A673 (cell line): ENCODE measurements around the gene RBMS2.

Experiments
- EZH2 ChIP-seq: fragments of 200-600 bp; sonication (generic); IDR thresholded peaks from 2 replicates; pipeline ENCODE4 v1.6.1; 2017; ENCODE audit warnings: borderline replicate concordance, low read depth, mild to moderate bottlenecking, mixed read lengths, antibody characterized with exemption, low read length; ENCODE audit not compliant: poor library complexity, severe bottlenecking
- TF ChIP-seq, protein P1 (sequence below): fragments of 300-800, 200-600 bp; sonication (generic); conservative IDR thresholded peaks from 2 replicates; pipeline ENCODE4 v1.5.1; 2017; ENCODE audit warnings: low read depth, mild to moderate bottlenecking, antibody characterized with exemption, low read length, moderate library complexity, mixed read lengths

DNA sequence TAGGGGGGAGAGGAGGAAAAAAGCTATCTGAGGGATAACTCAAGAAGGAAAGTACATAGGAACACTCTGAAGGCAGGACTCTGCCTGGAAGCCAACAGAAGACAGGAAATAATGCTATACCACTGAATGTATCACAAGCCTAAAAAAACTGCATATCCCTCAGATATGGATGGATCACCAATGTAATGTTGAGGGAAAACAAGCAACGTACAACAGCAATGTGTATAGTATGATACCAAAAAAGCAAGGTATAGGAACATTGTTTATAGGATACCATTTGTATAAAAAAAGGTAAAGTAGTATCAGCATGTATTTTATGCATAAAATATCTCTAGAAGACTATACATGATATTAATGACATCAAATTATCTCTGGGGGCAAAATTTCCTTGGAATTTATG, 37.1 kb upstream of the RBMS2 start:
- TF ChIP-seq, protein P1, sequence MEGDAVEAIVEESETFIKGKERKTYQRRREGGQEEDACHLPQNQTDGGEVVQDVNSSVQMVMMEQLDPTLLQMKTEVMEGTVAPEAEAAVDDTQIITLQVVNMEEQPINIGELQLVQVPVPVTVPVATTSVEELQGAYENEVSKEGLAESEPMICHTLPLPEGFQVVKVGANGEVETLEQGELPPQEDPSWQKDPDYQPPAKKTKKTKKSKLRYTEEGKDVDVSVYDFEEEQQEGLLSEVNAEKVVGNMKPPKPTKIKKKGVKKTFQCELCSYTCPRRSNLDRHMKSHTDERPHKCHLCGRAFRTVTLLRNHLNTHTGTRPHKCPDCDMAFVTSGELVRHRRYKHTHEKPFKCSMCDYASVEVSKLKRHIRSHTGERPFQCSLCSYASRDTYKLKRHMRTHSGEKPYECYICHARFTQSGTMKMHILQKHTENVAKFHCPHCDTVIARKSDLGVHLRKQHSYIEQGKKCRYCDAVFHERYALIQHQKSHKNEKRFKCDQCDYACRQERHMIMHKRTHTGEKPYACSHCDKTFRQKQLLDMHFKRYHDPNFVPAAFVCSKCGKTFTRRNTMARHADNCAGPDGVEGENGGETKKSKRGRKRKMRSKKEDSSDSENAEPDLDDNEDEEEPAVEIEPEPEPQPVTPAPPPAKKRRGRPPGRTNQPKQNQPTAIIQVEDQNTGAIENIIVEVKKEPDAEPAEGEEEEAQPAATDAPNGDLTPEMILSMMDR = no peak
- no peak for TF ChIP-seq EZH2
